Mesenchymal stem cell (in vitro differentiated cells and primary cell): Measurements from ENCODE around the gene ACAT2.

Experiments
- DNase-seq: peaks from one replicate; pipeline ENCODE4 v3.0.0-alpha.2; 2013
- H2AFZ ChIP-seq: one replicate; pipeline ENCODE4 v1.6.1; 2013; ENCODE audit warnings: low read depth, mild to moderate bottlenecking, control low read depth, inconsistent platforms, low read length, moderate library complexity
- H2AK5ac ChIP-seq: 2 replicates; pipeline ENCODE4 v1.6.1; 2013; ENCODE audit warnings: low read length, moderate library complexity, mild to moderate bottlenecking, inconsistent platforms; ENCODE audit not compliant: severe bottlenecking
- H2BK120ac ChIP-seq: one replicate; pipeline ENCODE4 v1.6.1; 2013; ENCODE audit warnings: low read depth, mild to moderate bottlenecking, inconsistent platforms, low read length, moderate library complexity
- H2BK12ac ChIP-seq, 2 experiments: one replicate each; pipeline ENCODE4 v1.6.1; 2013; ENCODE audit warnings: inconsistent platforms in 2 of 2, low read length in 2 of 2, mild to moderate bottlenecking in 2 of 2, moderate library complexity in 2 of 2, control low read depth in 1 of 2
- H2BK15ac ChIP-seq: one replicate; pipeline ENCODE4 v1.6.1; 2013; ENCODE audit warnings: mild to moderate bottlenecking, low read depth, inconsistent platforms; ENCODE audit not compliant: poor library complexity, severe bottlenecking
- H2BK5ac ChIP-seq: 2 replicates; pipeline ENCODE4 v1.6.1; 2013; ENCODE audit warnings: low read depth, mild to moderate bottlenecking, low read length, control low read depth, inconsistent platforms; ENCODE audit not compliant: poor library complexity, severe bottlenecking
- H3K14ac ChIP-seq, 2 experiments: one replicate each; pipeline ENCODE4 v1.6.1; 2013; ENCODE audit warnings: inconsistent platforms in 2 of 2, low read length in 2 of 2, control low read depth in 1 of 2, mild to moderate bottlenecking in 1 of 2, moderate library complexity in 1 of 2
- H3K18ac ChIP-seq, 2 experiments: one replicate each; pipeline ENCODE4 v1.6.1; 2013; ENCODE audit warnings: inconsistent platforms in 2 of 2, low read length in 2 of 2, control low read depth in 1 of 2, low read depth in 1 of 2, mild to moderate bottlenecking in 1 of 2
- H3K23ac ChIP-seq, 2 experiments: one replicate each; pipeline ENCODE4 v1.6.1; 2013; ENCODE audit warnings: inconsistent platforms in 2 of 2, low read length in 2 of 2, mild to moderate bottlenecking in 2 of 2, moderate library complexity in 2 of 2, control low read depth in 1 of 2
- H3K27ac ChIP-seq: 2 replicates; pipeline ENCODE4 v1.5.1; 2013; ENCODE audit warnings: mild to moderate bottlenecking, moderate library complexity, low read length, control low read depth, inconsistent platforms; ENCODE audit not compliant: poor library complexity, severe bottlenecking
- H3K27me3 ChIP-seq, 2 experiments: 2 replicates each; pipeline versions ENCODE4 v1.6.1 to v1.7.0; 2013; ENCODE audit warnings: low read length in 2 of 2, mild to moderate bottlenecking in 2 of 2, moderate library complexity in 2 of 2, control low read depth in 1 of 2, inconsistent platforms in 1 of 2; ENCODE audit not compliant: control insufficient read depth in 1 of 2, insufficient read depth in 1 of 2
- H3K36me3 ChIP-seq, 2 experiments: 2 replicates each; pipeline versions ENCODE4 v1.6.1 to v1.7.0; 2013; ENCODE audit warnings: low read length in 2 of 2, control low read depth in 1 of 2, inconsistent platforms in 1 of 2, low read depth in 1 of 2, mild to moderate bottlenecking in 1 of 2; ENCODE audit not compliant: insufficient read depth in 2 of 2, control insufficient read depth in 1 of 2
- H3K4ac ChIP-seq, 2 experiments: one replicate each; pipeline ENCODE4 v1.6.1; 2013; ENCODE audit warnings: inconsistent platforms in 2 of 2, low read length in 2 of 2, mild to moderate bottlenecking in 2 of 2, moderate library complexity in 2 of 2, control low read depth in 1 of 2, low read depth in 1 of 2
- H3K4me1 ChIP-seq: 2 replicates; pipeline ENCODE4 v1.6.1; 2013; ENCODE audit warnings: low read depth, low read length, control low read depth; ENCODE audit not compliant: control insufficient read depth, insufficient read depth
- H3K4me2 ChIP-seq: 2 replicates; pipeline ENCODE4 v1.6.1; 2013; ENCODE audit warnings: low read length, mild to moderate bottlenecking, inconsistent platforms; ENCODE audit not compliant: poor library complexity, severe bottlenecking
- H3K4me3 ChIP-seq, 2 experiments: 2 replicates each; pipeline versions ENCODE4 v1.5.1 to v1.7.0; 2013; ENCODE audit warnings: low read length in 2 of 2, mild to moderate bottlenecking in 2 of 2, control low read depth in 1 of 2, low read depth in 1 of 2; ENCODE audit not compliant: insufficient read depth in 1 of 2
- H3K79me1 ChIP-seq: replicated peaks from 2 replicates; pipeline ENCODE4 v1.6.1; 2013; ENCODE audit warnings: mild to moderate bottlenecking, control low read depth, low read length, inconsistent platforms; ENCODE audit not compliant: poor library complexity, severe bottlenecking
- H3K9ac ChIP-seq: 2 replicates; pipeline ENCODE4 v1.7.0; 2013; ENCODE audit warnings: mild to moderate bottlenecking, low read length, moderate library complexity
- H3K9me3 ChIP-seq: 2 replicates; pipeline ENCODE4 v1.7.0; 2013; ENCODE audit warnings: mild to moderate bottlenecking, low read length; ENCODE audit not compliant: control insufficient read depth
- H4K8ac ChIP-seq: one replicate; pipeline ENCODE4 v1.6.1; 2013; ENCODE audit warnings: inconsistent platforms, mild to moderate bottlenecking, low read length, moderate library complexity
- H4K91ac ChIP-seq: one replicate; pipeline ENCODE4 v1.6.1; 2013; ENCODE audit warnings: mild to moderate bottlenecking, low read length, inconsistent platforms
- WGBS: methylation state at CpG from one replicate; pipeline ENCODE4 v1.1.7; 2013; ENCODE audit warnings: mixed read lengths; 5-methylcytosine and 5-hydroxymethylcytosine counted together

ACAT2 gene

GRCh38 chr6:159758031-159759001 lies 3.5 kb upstream of the ACAT2 start:
- Histone ChIP-seq H3K27me3 (no peaks in the 10 kb centered on the region), H4K91ac (no peak overlapping the region), H3K27ac (peak overlapping the region; percentile 61), H3K4me1 (peaks cover 21% of the 10 kb centered on the region), H3K4ac (no peak overlapping the region), H3K18ac (no peak overlapping the region), H3K4me3 (no peak overlapping the region), H2BK120ac (no peak overlapping the region), H3K9ac (no peak overlapping the region), H3K9me3 (no peaks in the 10 kb centered on the region), H2AK5ac (peak overlapping the region; percentile 19), H2BK5ac (no peak overlapping the region), H2BK15ac (no peak overlapping the region), H3K79me1 (peaks cover 8% of the 10 kb centered on the region), H3K14ac (no peak overlapping the region), H2AFZ (no peak overlapping the region), H3K36me3 (peaks cover 25 to 65% of the 10 kb centered on the region in 2 experiments), H4K8ac (no peak overlapping the region), H2BK12ac (no peak overlapping the region), H3K23ac (no peak overlapping the region), H3K4me2 (no peak overlapping the region)
- 83% methylated on average over 7 of the region's 7 CpGs for whole genome bisulfite sequencing
- DNase-seq = peak; percentile 58

DNA sequence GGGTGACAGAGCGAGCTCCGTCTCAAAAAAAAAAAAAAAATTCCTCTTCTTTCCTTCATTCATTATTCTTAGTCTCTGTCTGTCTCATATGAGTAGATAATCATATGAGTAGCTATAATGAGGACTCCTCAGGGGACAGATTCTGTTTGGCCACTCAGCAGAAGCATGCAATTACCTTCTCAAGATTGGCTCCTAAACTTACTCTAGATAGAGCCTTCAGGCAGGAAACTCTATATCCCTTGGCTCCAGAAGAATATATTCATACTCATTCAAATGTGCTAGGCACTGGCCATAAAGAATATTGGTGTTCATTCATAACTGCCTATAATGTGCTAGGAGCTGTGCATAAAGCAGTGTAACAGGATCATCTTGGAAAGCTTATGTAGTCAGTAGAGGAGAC lies 2.2 kb upstream of the ACAT2 start:
- Histone ChIP-seq H4K8ac (no peak overlapping the region), H3K4me3 (no peak overlapping the region), H3K36me3 (peaks cover 35 to 61% of the 10 kb centered on the region in 2 experiments), H3K23ac (no peak overlapping the region), H2BK15ac (no peak overlapping the region), H3K4ac (no peak overlapping the region), H3K4me2 (no peak overlapping the region), H3K4me1 (peaks cover 21% of the 10 kb centered on the region), H3K79me1 (peaks cover 13% of the 10 kb centered on the region), H2AK5ac (no peak overlapping the region), H2BK120ac (no peak overlapping the region), H3K18ac (no peak overlapping the region), H3K27me3 (no peaks in the 10 kb centered on the region), H3K9me3 (no peaks in the 10 kb centered on the region), H3K27ac (peak overlapping the region; percentile 91), H3K9ac (peak overlapping the region; percentile 93), H3K14ac (no peak overlapping the region), H4K91ac (no peak overlapping the region), H2BK12ac (no peak overlapping the region), H2BK5ac (no peak overlapping the region), H2AFZ (no peak overlapping the region)
- no CpG with 5 or more reads among the region's 2 CpGs for WGBS
- DNase-seq = no peak

- Histone ChIP-seq H3K79me1 (peaks cover 13% of the 10 kb centered on the region), H4K91ac (no peak overlapping the region), H2AFZ (no peak overlapping the region), H3K23ac (no peak overlapping the region), H3K14ac (no peak overlapping the region), H3K9ac (peak overlapping the region; percentile 93), H2AK5ac (no peak overlapping the region), H2BK12ac (no peak overlapping the region), H4K8ac (peak overlapping the region; percentile 66), H2BK15ac (no peak overlapping the region), H3K4me2 (no peak overlapping the region), H3K4me3 (peak overlapping the region in 1 of 2 experiments; percentile 80), H3K36me3 (peaks cover 29 to 61% of the 10 kb centered on the region in 2 experiments), H2BK5ac (no peak overlapping the region), H3K9me3 (no peaks in the 10 kb centered on the region), H3K27me3 (no peaks in the 10 kb centered on the region), H3K18ac (no peak overlapping the region), H3K4me1 (peaks cover 21% of the 10 kb centered on the region), H2BK120ac (no peak overlapping the region), H3K4ac (no peak overlapping the region), H3K27ac (peak overlapping the region; percentile 91)
- DNase-seq = peak; percentile 64
- WGBS = 11% methylated on average over 3 of the region's 3 CpGs
Observed at GRCh38 chr6:159760602-159761057, 1.2 kb upstream of the ACAT2 start.

DNA sequence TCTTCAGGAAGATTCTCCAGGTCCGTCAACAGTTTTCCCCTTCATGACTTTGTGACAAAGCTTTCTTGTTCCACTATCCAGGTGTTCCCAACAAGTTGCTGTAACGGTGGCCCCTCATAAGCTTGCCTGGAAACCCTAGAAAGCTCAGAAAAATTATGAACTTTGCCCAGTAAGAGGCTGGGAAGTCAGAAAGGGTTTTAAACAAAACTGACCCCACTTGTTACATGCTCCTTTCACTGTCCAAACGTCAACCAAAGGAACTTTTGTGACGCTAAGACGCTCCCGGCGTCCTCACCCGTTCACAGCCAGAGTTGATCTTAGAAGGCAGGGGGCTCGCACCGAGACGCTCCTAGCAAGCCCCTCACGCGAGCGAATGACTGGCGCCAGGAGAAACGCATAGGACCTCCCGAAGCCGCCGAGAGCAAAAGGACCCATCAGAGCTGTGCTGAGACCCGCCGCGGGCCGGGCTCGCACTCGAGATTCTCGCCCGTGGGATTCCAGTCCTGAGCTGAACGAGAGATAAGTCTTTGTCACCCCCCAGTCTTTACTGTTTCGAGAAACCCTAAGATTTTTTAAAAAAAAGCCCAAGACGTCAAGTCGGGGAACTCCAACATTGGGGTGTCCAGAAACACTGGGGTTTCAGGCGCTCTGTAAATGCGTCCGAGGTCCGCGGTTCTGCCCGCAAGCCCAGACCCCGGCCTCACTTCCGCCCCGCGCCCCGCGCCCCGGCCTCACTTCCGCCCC lies 544 bp upstream of the ACAT2 start:
- Histone ChIP-seq H3K18ac (peak overlapping the region in 1 of 2 experiments; percentile 95), H2BK15ac (peak overlapping the region; percentile 68), H3K79me1 (peaks cover 13% of the 10 kb centered on the region), H4K91ac (peak overlapping the region; percentile 90), H3K4ac (peak overlapping the region; percentile 71 to 74), H4K8ac (peak overlapping the region; percentile 94), H2BK12ac (peak overlapping the region in 1 of 2 experiments; percentile 75), H3K36me3 (peaks cover 29 to 61% of the 10 kb centered on the region in 2 experiments), H3K23ac (no peak overlapping the region), H3K9me3 (no peaks in the 10 kb centered on the region), H3K27ac (peak overlapping the region; percentile 91), H3K27me3 (no peaks in the 10 kb centered on the region), H2AFZ (no peak overlapping the region), H3K4me3 (peak overlapping the region; percentile 80 to 92), H3K9ac (peak overlapping the region; percentile 93), H2BK120ac (peak overlapping the region; percentile 91), H3K14ac (no peak overlapping the region), H3K4me2 (peak overlapping the region; percentile 67), H2AK5ac (peak overlapping the region; percentile 99), H3K4me1 (peaks cover 21% of the 10 kb centered on the region), H2BK5ac (peak overlapping the region; percentile 46)
- 48% methylated on average over 37 of the region's 45 CpGs for WGBS
- peak; percentile 39 for DNase-seq
